Common myeloid progenitor, CD34-positive (primary cell): ENCODE measurements around the gene HLA-DPB1.
"Not testable (repeated sequence)": the region's sequence is repeated elsewhere in the genome, so short reads cannot be mapped to it uniquely, and the experiment has no call there.

Experiments used
- CTCF ChIA-PET: fragments of 350-600 bp; sonication (Branson Sonifier 250); formaldehyde crosslinking; loops from one replicate; lab custom pipeline; 2021; ENCODE audit warnings: antibody characterized with exemption; lab: Charles Lee
- POLR2A ChIA-PET: fragments of 350-600 bp; sonication (Branson Sonifier 250); formaldehyde crosslinking; loops from one replicate; lab custom pipeline; 2021; ENCODE audit warnings: antibody characterized with exemption; lab: Charles Lee
- DNase-seq, 3 donors: peaks; one replicate each; pipeline versions ENCODE4 v3.0.0 to v3.0.0-alpha.2; 2013
- H3K27ac ChIP-seq, 2 experiments: 1 replicate in 1 of 2; 2 replicates in 1 of 2; pipeline ENCODE4 v1.7.0; 2013; ENCODE audit warnings: inconsistent platforms in 2 of 2, low read length in 2 of 2, mild to moderate bottlenecking in 2 of 2, low read depth in 1 of 2, moderate library complexity in 1 of 2; ENCODE audit not compliant: severe bottlenecking in 2 of 2, insufficient read depth in 1 of 2, poor library complexity in 1 of 2
- H3K27me3 ChIP-seq, 5 experiments: replicated peaks in 2 of 5; 1 replicate in 3 of 5; 2 replicates in 2 of 5; pipeline versions ENCODE4 v1.6.1 to v1.7.0; 2013; ENCODE audit warnings: low read length in 4 of 5, mild to moderate bottlenecking in 2 of 5, moderate library complexity in 2 of 5, inconsistent platforms in 1 of 5; ENCODE audit not compliant: insufficient read depth in 5 of 5, control insufficient read depth in 4 of 5
- H3K36me3 ChIP-seq, 4 experiments: 1 replicate in 2 of 4; 2 replicates in 2 of 4; pipeline versions ENCODE4 v1.6.1 to v1.7.0; 2013; ENCODE audit warnings: low read length in 3 of 4, control low read depth in 1 of 4, mild to moderate bottlenecking in 1 of 4; ENCODE audit not compliant: control insufficient read depth in 4 of 4, insufficient read depth in 4 of 4
- H3K4me1 ChIP-seq, 4 experiments: 1 replicate in 3 of 4; 2 replicates in 1 of 4; pipeline versions ENCODE4 v1.6.1 to v1.7.1; 2013; ENCODE audit warnings: low read length in 3 of 4, mild to moderate bottlenecking in 3 of 4, control low read depth in 1 of 4, inconsistent platforms in 1 of 4, moderate library complexity in 1 of 4; ENCODE audit not compliant: control insufficient read depth in 4 of 4, insufficient read depth in 4 of 4; ENCODE audit errors: control extremely low read depth in 1 of 4
- H3K4me3 ChIP-seq, 7 experiments: 1 replicate in 4 of 7; 2 replicates in 3 of 7; pipeline versions ENCODE4 v1.5.1 to v1.7.0; 2013; ENCODE audit warnings: mild to moderate bottlenecking in 7 of 7, low read length in 6 of 7, moderate library complexity in 6 of 7, inconsistent platforms in 2 of 7, low read depth in 2 of 7, control low read depth in 1 of 7; ENCODE audit not compliant: insufficient read depth in 4 of 7, control insufficient read depth in 1 of 7; ENCODE audit errors: extremely low read depth in 1 of 7
- H3K9me3 ChIP-seq, 5 experiments: 1 replicate in 4 of 5; 2 replicates in 1 of 5; pipeline versions ENCODE4 v1.6.1 to v1.7.1; 2013; ENCODE audit warnings: low read length in 4 of 5, mild to moderate bottlenecking in 2 of 5, inconsistent platforms in 1 of 5, low read depth in 1 of 5, moderate library complexity in 1 of 5; ENCODE audit not compliant: control insufficient read depth in 4 of 5, insufficient read depth in 2 of 5; ENCODE audit errors: control extremely low read depth in 1 of 5
- WGBS: methylation state at CpG from one replicate; pipeline ENCODE4 v1.1.5; 2013; ENCODE audit not compliant: insufficient coverage; 5-methylcytosine and 5-hydroxymethylcytosine counted together

HLA-DPB1 gene

DNA sequence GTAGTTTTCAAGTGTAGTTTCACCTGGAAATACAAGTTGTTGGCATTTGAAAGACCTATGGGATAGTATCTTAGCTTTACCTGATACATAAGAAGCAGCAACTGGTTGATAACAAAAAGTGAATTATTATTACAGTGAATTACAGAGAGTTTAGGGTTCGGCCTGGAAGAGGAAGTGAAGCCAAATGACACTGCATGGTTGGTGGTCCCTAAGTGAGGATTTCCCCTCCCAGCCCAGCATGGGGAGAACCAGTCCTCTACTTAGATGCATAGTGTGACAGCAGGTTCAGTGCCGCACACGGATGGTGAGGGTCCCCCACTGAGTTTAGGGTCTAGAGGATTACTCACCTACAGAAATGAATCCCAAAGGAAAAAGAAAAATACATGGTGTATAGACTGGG is 18.1 kb downstream of the HLA-DPB1 start:
- ChIA-PET CTCF (no interaction called here), POLR2A (no interaction called here)

DNA sequence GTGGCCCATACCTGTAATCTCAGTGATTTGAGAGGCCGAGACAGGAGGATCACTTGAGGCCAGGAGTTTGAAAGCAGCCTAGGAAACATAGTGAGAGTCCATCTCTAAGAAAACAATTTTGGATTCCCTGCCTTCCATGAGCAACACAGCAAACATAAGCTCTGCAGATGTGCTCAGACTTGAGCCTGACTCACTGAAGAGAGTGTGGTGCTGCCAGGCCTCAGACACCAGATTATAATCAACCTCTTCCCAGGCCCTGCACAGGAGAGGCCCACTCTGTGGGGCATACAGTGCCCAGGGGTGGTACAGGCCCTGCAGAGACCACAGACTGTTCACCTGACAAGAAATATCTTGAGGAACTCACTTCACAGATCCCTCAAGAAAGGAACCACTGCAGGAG is 19.9 kb downstream of the HLA-DPB1 start:
- Histone ChIP-seq H3K9me3 (peaks cover 0 to 12% (median under 1%) of the 10 kb centered on the region in 5 experiments), H3K27me3 (no peaks in the 10 kb centered on the region), H3K4me1 (no peaks in the 10 kb centered on the region), H3K27ac (no peak overlapping the region), H3K4me3 (no peak overlapping the region), H3K36me3 (no peaks in the 10 kb centered on the region)
- ChIA-PET CTCF (no interaction called here), POLR2A (interaction anchor here (0.6 kb wide), 1 partner anchor 91 kb away, joined by 3 read pairs; no protein-coding TSS in a partner anchor)
- WGBS: 100% methylated on average over 1 of the region's 1 CpG
- DNase-seq: no peak

More for the DNA sequence above, 18.1 kb downstream of the HLA-DPB1 start:
- WGBS: 87% methylated on average over 3 of the region's 3 CpGs
- H3K4me3 ChIP-seq: no peak overlapping the region
- H3K27ac ChIP-seq: no peak overlapping the region
- no peaks in the 10 kb centered on the region for H3K4me1 ChIP-seq
- no peaks in the 10 kb centered on the region for H3K27me3 ChIP-seq
- peaks cover 0 to 2% (median 0%) of the 10 kb centered on the region in 4 experiments for H3K36me3 ChIP-seq
- DNase-seq: no peak
- peaks cover 0 to 4% (median 0%) of the 10 kb centered on the region in 5 experiments for H3K9me3 ChIP-seq

DNA sequence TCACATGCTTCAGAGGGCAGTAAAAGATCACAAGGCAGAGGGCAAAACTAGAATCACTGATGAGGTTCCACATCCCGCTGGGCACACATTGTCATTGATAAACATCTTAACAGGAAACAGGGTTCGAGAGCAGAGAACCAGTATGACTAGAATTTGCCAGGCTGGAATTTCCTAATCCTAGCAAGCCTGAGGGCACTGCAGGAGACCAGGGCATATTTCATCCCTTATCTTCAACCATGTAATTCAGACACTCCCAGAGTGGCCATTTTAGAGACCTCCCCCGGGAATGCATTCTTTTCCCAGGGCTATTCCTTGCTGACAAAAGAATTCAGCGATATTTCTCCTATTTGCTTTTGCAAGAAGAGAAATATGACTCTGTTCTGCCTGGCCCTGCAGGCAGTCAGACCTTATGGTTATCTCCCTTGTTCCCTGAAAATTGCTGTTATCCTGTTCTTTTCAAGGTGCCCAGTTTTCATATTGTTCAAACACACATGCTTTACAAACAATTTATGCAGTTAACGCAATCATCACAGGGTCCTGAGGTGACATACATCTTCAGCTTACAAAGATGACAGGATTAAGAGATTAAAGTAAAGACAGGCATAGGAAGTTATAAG is 25.4 kb downstream of the HLA-DPB1 start:
- H3K27ac ChIP-seq, DNase-seq, H3K4me1 ChIP-seq, H3K36me3 ChIP-seq, H3K4me3 ChIP-seq, H3K27me3 ChIP-seq, POLR2A ChIA-PET: not testable (repeated sequence)
- CTCF ChIA-PET: interaction anchor here (1.4 kb wide), 1 partner anchor 21 kb away, joined by 3 read pairs; no protein-coding TSS in a partner anchor
- 81% methylated on average over 4 of the region's 5 CpGs for WGBS
- peaks cover 0 to 20% (median 7%) of the 10 kb centered on the region in 5 experiments for H3K9me3 ChIP-seq

DNA sequence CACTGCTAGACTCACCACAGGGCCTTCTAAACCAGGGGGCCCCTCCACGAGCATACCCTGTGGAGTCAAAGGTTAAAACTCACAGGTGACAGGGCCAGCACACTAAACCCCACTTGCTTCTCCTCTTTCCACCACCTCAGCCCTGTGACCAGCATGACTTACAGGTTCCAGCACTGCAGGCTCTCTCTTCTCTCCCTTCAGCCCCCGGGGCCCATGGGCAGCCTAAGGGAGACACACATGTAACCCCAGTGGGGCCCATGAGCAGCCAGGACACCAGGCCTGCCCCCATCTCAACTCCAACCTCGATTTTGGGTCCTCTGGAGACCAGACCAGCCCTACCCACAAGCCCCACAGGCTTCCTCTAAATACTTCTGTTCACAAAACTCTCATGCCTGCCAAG is 28.0 kb downstream of the HLA-DPB1 start:
- ChIA-PET POLR2A (no interaction called here), CTCF (no interaction called here)
- H3K4me1 ChIP-seq: no peaks in the 10 kb centered on the region
- no peaks in the 10 kb centered on the region for H3K27me3 ChIP-seq
- H3K4me3 ChIP-seq: no peak overlapping the region
- no peak overlapping the region for H3K27ac ChIP-seq
- WGBS: 85% methylated on average over 2 of the region's 3 CpGs
- H3K9me3 ChIP-seq: peaks cover 0 to 17% (median 7%) of the 10 kb centered on the region in 5 experiments
- no peak for DNase-seq
- no peaks in the 10 kb centered on the region for H3K36me3 ChIP-seq

DNA sequence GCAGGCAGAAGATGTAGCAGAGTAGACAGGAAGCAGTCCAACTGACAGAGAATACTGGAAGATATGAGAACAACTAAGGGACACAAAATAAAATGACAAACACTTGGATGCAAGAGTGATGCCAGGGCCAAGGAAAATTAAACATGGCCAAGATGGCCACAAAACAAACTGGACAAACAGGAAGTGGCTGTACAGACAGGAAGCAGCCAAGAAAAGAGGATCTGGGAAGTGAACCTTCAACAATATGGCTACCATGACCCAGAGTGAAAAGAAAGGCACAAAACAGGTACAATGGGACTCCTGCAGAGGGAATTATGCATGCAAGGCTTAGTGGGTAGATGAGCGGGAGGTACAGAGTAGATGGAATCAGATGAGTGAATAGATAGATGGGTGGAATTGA is 29.1 kb downstream of the HLA-DPB1 start:
- Histone ChIP-seq H3K27ac (no peak overlapping the region), H3K27me3 (peaks cover 0 to 2% (median 0%) of the 10 kb centered on the region in 5 experiments), H3K36me3 (no peaks in the 10 kb centered on the region), H3K4me3 (no peak overlapping the region), H3K4me1 (no peaks in the 10 kb centered on the region), H3K9me3 (peaks cover 0 to 13% (median 5%) of the 10 kb centered on the region in 5 experiments)
- CTCF ChIA-PET: no interaction called here
- WGBS: 100% methylated on average over 1 of the region's 1 CpG
- no peak for DNase-seq
- POLR2A ChIA-PET: no interaction called here

DNA sequence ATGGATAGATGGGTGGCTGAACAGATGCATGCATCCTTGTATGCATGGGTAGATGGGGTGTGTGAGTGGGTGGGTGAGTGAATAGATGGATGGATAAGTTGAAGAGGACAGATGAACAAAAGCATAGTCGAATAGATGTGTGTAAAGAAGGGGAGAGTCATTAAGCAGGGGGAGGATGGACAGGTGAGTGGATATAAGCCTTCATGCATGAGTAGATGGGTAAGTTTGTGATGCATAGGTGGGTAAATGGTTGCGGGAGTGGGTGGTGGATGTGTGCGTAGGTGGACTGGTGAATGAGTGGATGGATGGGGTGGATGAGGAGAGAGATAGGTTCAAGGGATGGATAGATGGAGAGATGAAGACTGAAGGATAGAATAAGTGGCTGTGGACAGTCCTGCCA is 29.6 kb downstream of the HLA-DPB1 start:
- no peak overlapping the region for H3K4me3 ChIP-seq
- no peaks in the 10 kb centered on the region for H3K36me3 ChIP-seq
- H3K4me1 ChIP-seq: no peaks in the 10 kb centered on the region
- H3K27me3 ChIP-seq: peaks cover 0 to 2% (median 0%) of the 10 kb centered on the region in 5 experiments
- DNase-seq: no peak
- ChIA-PET POLR2A (no interaction called here), CTCF (no interaction called here)
- peaks cover 0 to 11% (median 5%) of the 10 kb centered on the region in 5 experiments for H3K9me3 ChIP-seq
- WGBS: 83% methylated on average over 3 of the region's 3 CpGs
- no peak overlapping the region for H3K27ac ChIP-seq
